NCI-H460 (cell line): ENCODE results near the gene SPAG9. TPM values are rescaled to one million over a fixed set of nuclear protein-coding genes. Genes with fewer than 3 reads are reported as not detected.

Experiments
- DNase-seq: peaks from one replicate; pipeline ENCODE4 v3.0.0-alpha.2; 2016; ENCODE audit warnings: low read depth; ENCODE audit errors: extremely low read depth
- total RNA-seq: library from RNA; depleted of rRNA; stranded (reverse); fragments of >200 nt; shearing (Covaris generic); gene quantifications from 2 replicates; pipeline ENCODE4 v1.2.3, GENCODE V29; 2014; rRNA removed

The SPAG9 gene
- total RNA-seq, 1 experiment from 2014 or later: 67.8 TPM

- DNase-seq: no peak
Measured at GRCh38 chr17:50922721-50923405, 197.8 kb downstream of the SPAG9 start.

GRCh38 chr17:50922107-50922506 lies 198.6 kb downstream of the SPAG9 start:
- no peak for DNase-seq

GRCh38 chr17:50920891-50921586 lies 199.6 kb downstream of the SPAG9 start:
- DNase-seq: no peak

- DNase-seq: no peak
Measured at GRCh38 chr17:50920041-50920410, 200.6 kb downstream of the SPAG9 start.

GRCh38 chr17:50919321-50920040 lies 201.2 kb downstream of the SPAG9 start:
- DNase-seq: peak; percentile 78

DNA sequence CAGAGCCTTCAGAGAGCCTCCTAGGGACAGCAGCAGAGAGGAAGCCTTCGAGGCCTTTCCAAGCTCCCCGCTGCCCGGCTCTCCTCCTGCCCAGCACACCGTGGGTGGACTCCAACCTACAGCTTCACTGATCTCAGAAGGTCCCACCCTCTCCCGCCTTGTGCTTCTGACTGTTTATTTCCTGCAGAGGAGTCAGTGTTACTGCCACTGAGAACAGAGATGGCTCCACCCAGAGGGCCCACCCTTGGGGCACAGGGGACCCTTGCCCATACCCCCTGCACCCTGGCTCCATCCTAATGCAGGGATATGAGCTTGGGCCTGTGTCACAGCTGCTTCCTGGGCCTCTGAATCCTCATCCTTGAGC lies 201.8 kb downstream of the SPAG9 start:
- no peak for DNase-seq

GRCh38 chr17:50918071-50918932 lies 202.4 kb downstream of the SPAG9 start:
- DNase-seq: no peak

DNA sequence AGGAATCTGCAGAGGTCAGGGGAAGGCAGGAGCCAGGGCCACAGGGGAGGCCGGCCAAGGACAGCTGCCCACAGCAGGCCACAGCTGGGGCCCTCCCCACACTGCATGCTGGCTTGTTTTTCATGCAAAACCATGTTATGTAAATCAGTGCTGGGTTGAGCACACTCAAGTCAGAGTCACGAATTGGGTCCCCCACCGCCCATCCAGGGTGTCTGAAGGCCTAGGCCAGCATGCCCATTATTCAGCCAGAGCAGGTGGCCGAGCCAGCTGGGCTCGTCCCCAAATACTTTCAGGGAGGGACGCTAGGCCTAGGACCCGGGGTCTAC lies 203.3 kb downstream of the SPAG9 start:
- no peak for DNase-seq

DNA sequence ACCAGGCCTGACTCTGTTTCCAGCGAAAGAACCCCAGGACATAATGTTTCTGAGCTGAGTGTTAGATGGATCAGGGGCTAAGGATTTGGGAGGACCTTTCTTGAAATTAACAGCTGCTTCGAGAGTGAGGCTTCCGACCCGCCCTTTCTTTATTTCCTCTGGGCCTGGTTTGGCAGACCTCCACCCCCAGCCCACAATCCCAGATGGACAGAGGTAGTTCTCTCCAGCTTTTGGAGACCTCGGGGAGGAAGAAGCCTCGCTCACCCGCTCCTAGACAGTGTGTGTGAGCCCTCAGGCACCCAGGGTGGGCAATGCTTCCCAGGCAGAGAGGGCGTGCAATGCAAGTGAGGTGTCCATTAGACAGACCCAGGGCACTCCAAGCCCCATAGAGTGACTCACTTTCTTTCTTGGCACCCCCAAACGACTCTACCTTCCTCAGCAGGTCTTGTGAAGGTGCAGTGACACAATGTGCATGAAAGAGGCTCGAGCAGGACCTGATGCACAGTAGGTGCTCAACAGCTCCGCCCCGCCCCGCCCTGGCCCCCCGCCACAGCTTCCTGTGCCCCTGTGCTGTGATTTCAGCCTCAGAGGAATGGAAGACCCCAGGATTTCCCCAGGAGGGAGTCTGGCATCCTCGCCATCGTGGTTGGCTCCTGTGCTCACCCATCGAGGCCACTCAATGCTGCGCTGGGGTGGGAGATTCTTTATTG lies 203.8 kb downstream of the SPAG9 start:
- no peak for DNase-seq

DNA sequence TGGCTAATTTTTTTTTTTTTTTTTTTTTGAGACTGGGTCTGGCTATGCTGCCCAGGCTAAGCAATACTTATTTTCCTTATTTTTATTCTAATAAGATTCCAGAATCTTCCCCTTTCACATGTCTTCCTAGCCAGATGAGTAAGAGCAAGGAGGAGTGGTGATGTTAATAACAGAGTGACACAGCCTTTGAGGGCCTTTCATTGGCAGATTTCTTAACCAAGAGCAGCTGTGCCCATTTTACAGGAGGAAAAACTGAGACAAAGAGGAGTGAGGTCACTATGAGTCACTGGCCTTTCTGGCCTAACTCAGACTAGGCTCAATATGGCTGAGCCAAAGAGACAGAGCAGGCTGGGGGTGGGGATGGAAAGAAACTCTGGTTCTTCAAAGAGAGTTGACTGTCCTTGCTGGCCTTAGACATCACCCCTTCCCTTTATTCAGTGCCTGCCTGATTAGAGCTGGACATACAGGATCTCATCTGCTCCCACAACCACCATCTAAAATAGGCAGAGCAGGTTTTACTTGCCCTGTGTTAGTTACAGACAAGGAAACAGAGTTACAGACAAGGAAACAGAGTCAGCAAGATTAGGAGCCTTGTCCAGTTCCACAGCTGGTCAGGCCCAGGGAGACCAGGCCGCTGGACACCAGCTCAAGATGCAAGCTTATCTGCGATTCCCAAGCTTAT lies 204.5 kb downstream of the SPAG9 start:
- DNase-seq: no peak

DNA sequence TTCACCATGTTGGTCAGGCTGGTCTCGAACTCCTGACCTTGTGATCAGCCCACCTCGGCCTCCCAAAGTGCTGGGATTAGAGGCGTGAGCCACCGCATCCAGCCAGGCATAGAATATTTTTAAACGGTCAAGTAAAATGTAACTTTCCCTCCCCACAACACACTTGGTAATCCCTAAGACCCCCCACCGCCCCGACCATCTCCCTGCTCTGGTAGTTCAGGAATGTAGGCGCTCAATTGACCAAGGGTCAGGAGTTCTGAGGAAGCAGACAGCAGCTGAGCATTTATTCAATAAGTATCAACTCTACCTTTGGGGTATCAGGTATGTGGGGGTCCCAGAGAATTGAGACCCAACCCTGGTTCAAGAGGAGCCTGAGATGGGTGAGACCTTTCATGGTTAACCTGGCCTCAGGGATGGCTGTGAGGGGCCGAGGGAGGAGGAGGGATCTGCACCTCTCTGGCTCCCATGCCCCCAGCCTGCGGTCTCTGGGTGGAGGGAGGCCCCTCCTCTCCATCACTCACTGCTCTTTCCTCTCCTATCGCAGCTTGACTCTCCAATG lies 206.1 kb downstream of the SPAG9 start:
- DNase-seq: no peak

GRCh38 chr17:50913120-50913519 lies 207.5 kb downstream of the SPAG9 start:
- DNase-seq: no peak

Other genes with a start within 250 kb of the SPAG9 start
- gene NME1, start 32.7 kb upstream of the SPAG9 start, total RNA-seq: 447 and 459 TPM in 2 replicates
- gene NME2, start 45.5 kb upstream of the SPAG9 start, total RNA-seq: 769 and 858 TPM in 2 replicates
- gene MBTD1, start 139.2 kb upstream of the SPAG9 start, total RNA-seq: 11.5 and 12.7 TPM in 2 replicates
- gene UTP18, start 139.7 kb upstream of the SPAG9 start, total RNA-seq: 70.6 and 71.0 TPM in 2 replicates